Measurements from ENCODE around the gene CLDN20.

DNA sequence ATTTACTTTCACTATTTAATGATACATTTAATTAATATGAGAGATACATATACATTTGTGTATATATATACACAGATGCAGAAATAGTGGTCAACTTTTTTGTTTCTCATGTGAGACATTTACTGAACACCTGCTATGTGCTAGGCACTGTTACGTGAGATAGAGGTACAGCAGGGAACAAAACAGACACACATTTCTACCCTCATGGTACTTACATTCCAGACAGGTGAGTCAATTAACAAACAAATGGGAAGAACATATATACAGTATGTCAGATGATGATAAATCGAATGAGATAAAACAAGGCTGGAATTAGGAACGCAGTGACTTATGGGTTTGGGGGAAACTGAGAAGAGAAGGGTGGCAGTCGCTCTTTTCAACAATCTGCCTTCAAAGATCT is 45.3 kb downstream of the CLDN20 start:
- no peak for TF ChIP-seq POLR2A (IDR thresholded peaks at IDR 0.05)
- TF ChIP-seq, protein P1, sequence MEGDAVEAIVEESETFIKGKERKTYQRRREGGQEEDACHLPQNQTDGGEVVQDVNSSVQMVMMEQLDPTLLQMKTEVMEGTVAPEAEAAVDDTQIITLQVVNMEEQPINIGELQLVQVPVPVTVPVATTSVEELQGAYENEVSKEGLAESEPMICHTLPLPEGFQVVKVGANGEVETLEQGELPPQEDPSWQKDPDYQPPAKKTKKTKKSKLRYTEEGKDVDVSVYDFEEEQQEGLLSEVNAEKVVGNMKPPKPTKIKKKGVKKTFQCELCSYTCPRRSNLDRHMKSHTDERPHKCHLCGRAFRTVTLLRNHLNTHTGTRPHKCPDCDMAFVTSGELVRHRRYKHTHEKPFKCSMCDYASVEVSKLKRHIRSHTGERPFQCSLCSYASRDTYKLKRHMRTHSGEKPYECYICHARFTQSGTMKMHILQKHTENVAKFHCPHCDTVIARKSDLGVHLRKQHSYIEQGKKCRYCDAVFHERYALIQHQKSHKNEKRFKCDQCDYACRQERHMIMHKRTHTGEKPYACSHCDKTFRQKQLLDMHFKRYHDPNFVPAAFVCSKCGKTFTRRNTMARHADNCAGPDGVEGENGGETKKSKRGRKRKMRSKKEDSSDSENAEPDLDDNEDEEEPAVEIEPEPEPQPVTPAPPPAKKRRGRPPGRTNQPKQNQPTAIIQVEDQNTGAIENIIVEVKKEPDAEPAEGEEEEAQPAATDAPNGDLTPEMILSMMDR (IDR thresholded peaks at IDR 0.05): no peak
- no peak for TF ChIP-seq POLR2AphosphoS5 (IDR thresholded peaks at IDR 0.05; ENCODE audit: insufficient read depth in 1 of 2, low read depth in 1 of 2)
